Measurements from ENCODE around the gene ISCA2.

ISCA2 gene

DNA sequence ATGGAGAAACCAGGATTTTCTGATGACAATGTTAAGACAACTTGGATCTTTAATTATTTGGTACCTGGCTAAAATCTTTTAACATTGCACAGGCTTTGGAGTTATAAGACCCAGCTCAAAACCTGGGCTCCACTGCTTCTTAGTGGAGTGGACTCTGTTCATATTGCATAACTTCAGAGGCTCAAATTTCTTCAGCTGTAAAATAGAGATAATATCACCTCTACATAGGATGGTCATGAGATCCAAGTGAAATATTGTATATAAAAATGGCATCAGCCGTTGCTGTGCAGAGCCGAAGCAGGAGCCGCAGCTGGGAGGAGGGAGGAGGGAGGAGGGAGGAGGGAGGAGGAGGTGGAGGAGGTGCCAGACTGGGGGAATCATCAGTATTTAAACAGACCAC lies 11.0 kb upstream of the ISCA2 start:
- in situ Hi-C loops (cut with HindIII; ENCODE audit: low sequenced_read_pairs): loop anchor here (10.0 kb wide), 1 partner anchor 128 kb away; no protein-coding TSS in a partner anchor

DNA sequence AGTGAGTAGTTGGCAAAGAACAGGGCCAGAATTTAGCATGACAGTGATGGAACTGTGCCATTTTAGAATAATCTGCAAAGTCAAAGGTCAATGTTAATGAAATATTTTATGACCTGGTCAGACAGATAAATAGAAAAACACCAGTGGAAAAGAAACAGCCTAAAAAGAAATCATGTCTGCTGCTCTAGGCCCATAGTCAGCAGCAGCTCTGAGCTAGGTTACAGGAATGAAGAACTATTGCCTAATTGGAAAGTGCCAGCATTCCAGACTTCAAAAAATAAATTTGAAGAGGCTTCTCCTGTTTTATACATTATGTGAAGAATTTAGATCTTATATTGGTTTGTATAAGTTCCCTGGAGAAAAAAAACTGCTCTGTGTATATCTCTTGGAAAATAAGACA lies 10.2 kb upstream of the ISCA2 start:
- in situ Hi-C loops (cut with HindIII; ENCODE audit: low sequenced_read_pairs): loop anchor here (10.0 kb wide), 1 partner anchor 129 kb away; no protein-coding TSS in a partner anchor

DNA sequence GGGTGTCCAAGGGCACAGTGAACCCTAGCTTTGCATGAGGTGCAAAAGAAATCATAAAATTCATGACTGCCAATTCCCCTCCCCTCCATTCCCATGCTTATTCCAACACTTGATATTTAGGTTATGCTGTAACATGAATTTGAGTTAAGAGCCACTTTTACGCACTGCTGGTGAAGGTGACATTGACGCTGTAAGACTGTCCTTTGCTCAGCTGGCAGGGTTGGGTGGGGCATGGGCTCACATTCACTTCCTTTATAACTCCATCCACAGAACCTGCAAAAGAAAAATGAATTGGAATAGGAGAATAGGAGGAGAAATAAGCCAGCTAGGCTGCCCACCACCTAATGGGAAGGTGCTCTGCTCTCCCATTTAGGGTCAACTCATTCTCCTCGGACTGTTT lies 7.4 kb upstream of the ISCA2 start:
- in situ Hi-C loops (cut with HindIII; ENCODE audit: low sequenced_read_pairs): loop anchor here (5.0 to 10.0 kb wide), 2 partner anchors 76 to 131 kb away; no protein-coding TSS in a partner anchor

DNA sequence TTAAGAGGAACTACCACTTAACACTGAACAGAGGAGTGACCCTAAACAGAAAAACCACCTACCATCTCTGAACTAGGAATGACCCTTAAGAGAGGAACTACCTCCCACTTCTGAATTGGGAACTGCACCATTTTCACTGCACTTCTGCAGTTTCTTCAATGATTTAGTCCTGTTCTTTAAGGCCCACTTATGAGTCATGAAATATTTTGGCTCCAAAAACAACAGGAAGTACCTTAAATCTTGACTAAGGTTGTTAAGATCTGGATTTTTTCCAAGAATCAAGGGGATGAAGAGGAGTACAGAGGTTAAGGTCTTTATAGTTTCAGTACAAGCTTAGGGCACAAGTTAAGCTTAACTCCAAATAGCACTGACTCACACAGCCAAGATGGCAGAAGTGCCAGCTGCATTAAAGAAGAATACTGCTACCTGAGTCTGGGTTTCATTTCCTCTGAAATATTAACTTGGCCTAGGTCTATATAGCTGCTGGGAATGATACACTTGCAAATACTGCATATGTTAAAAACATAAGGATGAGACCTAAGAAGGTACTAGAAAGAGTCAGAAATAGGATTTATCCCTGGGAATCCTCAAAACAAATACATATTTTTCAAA lies 4.7 kb upstream of the ISCA2 start:
- in situ Hi-C loops (cut with HindIII; ENCODE audit: low sequenced_read_pairs): loop anchor here (5.0 to 10.0 kb wide), 2 partner anchors 73 to 134 kb away; no protein-coding TSS in a partner anchor

DNA sequence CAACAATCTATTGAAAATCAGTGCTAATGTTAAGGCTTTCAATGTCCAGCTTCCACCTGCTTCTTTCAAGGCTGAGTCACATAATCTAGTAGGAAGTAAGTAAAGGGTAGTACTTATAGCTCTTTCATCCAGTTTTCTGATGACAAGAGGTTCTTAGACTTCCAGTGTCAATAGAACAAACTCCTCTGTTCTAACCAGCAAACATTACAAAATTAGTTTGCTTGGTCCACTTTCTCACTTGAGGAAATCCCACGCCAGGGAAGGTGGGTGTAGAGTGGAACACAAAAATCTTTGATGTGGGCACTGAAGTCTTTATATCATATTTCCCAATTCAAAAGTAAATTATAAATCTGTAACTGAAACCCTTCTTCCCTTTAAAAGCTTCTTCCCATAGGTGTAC lies 3.1 kb upstream of the ISCA2 start:
- in situ Hi-C loops (cut with HindIII; ENCODE audit: low sequenced_read_pairs): no loop called here

- in situ Hi-C loops (cut with HindIII; ENCODE audit: low sequenced_read_pairs): no loop called here
These were observed 1.4 kb upstream of the ISCA2 start for GRCh38 chr14:74491956-74492775.

DNA sequence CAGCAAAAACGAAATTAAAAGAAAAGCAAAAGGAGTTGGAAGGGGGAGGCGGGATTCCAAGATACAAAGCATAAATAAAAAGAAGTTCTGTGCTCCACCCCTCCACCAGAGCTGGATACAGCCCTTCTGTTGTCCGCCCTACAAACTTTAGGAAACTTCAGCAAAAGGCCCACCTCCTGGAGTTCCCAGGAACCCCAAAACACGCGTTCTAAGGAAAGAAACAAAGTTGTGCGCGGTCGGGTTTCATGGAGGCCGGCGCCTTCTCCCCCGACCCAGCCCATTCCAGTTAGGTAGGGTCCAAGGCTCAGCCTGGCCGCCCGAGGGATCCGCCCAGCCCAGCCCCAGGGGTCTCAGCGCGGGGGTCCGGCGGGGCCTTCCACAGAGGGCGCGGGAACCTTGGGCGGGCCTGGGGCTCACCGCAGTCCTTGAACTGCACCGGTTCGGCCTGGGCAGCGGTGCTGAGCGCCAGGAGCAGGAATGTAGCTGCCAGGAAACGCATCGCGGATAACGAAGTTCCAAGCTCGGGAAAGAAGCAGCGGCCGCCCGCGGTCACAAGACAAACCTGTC lies 706 bp upstream of the ISCA2 start, which contains the start of gene NPC2:
Gene NPC2 (minus strand): TSS at position 530 of the 567 bp plus-strand sequence. CDS start 31 bp downstream, at position 499.
- in situ Hi-C loops (cut with HindIII; ENCODE audit: low sequenced_read_pairs): no loop called here

DNA sequence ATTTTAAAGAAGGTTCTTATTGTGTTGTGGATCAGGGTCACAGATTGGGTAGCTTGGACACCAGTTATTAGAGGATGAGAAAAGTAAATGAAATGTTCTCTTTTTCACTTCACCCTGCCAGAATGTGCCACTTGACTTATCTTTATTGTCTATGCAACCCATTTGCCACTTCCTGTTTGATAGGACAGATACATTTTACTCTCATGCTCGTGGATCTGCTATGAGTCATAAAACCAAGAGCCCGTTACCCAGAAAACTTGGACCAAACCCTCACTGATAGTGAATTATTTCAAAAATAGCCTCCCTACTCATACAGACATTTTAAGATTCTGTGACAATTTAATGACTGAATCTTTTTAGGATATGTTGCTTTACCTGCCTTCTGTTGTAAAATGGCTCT lies 1.8 kb downstream of the ISCA2 start:
- in situ Hi-C loops (cut with HindIII; ENCODE audit: low sequenced_read_pairs): no loop called here

- in situ Hi-C loops (cut with HindIII; ENCODE audit: low sequenced_read_pairs): no loop called here
These were observed 7.0 kb downstream of the ISCA2 start for GRCh38 chr14:74500417-74501134.

GRCh38 chr14:74501135-74501614 lies 7.6 kb downstream of the ISCA2 start:
- in situ Hi-C loops (cut with HindIII; ENCODE audit: low sequenced_read_pairs): no loop called here

DNA sequence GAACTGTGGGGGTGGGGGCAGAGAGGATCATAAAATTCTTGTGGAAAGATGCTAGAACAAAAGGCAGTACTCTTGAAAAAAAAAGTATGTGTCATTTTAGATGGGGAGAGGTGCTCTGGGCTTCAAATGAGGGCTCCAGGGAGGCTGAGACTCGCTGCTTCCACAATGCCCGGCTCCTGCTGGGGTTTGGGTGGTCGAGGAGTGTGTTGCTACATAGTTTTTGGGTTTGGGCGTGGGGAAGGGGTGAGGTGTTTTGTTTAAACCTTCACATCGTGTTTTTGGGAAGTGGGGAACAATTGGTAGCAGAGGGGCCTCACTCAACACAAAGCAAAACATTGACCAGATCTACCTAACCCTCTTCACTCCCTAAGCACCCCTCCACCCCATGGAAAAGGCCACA lies 8.1 kb downstream of the ISCA2 start:
- in situ Hi-C loops (cut with HindIII; ENCODE audit: low sequenced_read_pairs): no loop called here

DNA sequence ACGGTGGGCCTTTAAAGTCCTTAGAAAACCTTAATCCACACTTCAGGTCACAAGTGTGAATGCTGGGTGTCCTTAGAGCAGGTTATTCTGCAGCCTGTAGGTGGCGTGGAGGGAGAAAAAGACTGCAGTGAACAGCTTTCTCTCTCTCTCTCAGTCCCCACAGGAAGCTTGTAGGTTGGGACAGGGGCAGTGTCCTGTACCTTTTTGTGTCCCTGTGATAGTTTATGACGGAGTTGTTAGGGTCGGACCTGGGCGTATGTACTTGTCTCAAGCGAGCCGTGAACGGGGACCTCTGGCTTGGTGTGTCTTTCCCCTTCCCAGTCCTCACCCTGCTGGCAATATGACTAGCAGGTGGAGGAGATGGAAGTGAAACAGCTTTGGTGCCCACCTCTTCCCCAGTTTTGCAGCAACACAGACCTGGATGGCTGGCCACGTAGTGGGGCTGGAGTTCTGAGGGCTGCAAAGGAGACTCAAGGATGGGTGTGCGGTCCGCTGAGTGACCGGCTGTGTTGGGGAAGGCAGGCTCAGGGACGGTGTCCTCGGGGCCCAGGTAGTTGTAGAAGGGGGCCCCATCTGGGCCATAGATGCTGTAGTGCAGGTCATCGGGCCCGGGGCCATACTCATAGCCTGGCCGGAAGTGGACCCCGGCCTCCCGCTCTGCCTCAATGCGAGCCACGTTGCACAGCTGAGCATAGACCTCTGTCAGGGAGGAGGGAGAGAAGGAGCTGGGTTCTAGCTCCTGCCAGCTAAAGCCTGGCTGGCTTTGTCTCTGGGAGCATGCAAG lies 8.9 kb downstream of the ISCA2 start:
- in situ Hi-C loops (cut with HindIII; ENCODE audit: low sequenced_read_pairs): no loop called here

DNA sequence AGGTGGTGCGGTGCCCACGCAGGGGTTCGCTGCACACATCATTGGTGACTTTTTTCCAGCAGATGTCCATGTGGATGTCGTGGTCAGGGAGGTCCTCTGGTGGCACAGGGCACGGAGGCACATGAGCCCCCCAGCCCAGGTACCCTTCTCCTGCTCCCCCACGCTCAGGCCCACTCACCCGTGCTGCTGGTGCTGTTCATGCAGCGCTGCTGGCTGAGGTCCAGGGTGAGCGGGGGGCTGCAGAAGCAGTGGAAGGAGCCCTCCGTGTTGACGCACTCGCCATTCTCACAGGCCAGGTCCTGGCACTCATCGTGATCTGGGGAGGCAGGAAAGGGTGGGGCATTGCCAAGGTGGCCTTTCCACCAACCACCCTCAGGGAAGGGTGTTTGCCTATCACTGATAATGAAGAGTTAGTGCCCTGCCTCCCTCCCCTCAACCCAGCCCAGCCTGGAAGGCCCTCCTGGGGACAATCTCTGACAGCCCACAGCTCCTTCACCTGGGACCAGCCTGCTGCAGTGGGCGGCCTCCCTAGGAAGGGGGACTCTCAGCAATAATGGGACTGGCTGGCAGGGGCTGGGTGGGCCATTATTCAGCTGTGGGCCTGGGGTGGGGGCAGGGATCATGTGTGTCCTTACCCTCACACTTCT lies 9.8 kb downstream of the ISCA2 start:
- in situ Hi-C loops (cut with HindIII; ENCODE audit: low sequenced_read_pairs): no loop called here

DNA sequence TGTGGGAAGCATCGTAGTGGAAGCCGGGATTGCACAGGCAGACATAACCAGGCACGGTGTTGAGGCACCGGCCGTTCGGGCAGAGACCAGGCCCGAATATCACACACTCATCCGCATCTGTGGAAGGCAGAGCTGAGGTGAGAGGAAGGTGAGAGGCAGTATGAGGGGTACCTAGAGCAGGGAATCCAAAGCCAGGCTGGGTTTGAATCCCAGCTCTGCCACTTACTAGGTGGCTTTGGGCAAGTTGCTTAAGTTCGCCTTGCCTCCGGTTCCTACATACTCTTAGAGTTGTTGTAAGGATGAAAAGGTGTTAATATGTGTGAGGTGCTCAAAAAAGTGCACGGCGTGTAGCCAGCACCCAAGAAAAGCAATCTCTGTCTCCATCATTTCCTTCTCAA lies 10.4 kb downstream of the ISCA2 start:
- in situ Hi-C loops (cut with HindIII; ENCODE audit: low sequenced_read_pairs): no loop called here

DNA sequence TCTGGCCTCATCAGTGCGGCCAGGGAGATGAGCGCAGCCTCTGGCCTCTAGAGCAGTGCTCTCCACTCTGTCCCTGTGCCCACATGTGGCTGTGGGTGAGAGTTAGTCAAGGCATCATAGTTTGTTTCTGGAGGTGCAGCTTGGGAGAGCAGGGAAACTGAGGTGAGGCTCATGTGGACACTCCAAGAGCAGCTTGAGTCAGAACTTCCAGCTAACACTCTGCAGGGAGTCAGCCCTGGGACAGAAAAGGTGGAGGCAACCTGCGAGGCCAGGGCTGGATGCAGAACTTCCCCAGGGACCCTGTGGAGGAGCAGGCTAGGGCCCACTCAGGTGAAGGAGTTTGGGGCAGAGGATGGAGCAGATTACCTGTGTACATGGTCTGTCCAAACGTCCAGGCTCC lies 10.8 kb downstream of the ISCA2 start:
- in situ Hi-C loops (cut with HindIII; ENCODE audit: low sequenced_read_pairs): no loop called here

- in situ Hi-C loops (cut with HindIII; ENCODE audit: low sequenced_read_pairs): no loop called here
These were observed 11.5 kb downstream of the ISCA2 start for GRCh38 chr14:74504874-74505720.

GRCh38 chr14:74505831-74506230 lies 12.3 kb downstream of the ISCA2 start:
- in situ Hi-C loops (cut with HindIII; ENCODE audit: low sequenced_read_pairs): no loop called here

DNA sequence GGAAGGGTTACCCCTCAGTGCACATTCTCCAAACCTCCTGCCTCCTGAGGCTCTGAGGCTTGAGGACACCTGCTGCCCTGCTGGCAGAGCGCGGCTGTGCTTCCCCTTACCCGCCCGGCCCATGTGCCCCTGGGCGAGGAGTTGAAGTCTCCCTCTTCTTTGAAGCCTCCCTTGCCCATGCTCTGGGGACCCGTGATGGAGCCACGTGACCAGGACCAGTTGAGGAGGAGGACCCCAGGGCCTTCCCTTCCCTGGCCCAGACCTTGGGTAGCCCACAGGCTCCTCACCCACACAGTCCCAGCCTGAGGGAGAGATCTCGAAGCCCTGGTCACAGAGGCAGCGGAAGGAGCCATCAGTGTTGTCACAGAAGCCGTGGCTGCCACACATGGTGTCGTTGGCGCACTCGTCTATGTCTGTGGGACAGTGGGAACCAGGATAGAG lies 12.9 kb downstream of the ISCA2 start:
- in situ Hi-C loops (cut with HindIII; ENCODE audit: low sequenced_read_pairs): no loop called here

DNA sequence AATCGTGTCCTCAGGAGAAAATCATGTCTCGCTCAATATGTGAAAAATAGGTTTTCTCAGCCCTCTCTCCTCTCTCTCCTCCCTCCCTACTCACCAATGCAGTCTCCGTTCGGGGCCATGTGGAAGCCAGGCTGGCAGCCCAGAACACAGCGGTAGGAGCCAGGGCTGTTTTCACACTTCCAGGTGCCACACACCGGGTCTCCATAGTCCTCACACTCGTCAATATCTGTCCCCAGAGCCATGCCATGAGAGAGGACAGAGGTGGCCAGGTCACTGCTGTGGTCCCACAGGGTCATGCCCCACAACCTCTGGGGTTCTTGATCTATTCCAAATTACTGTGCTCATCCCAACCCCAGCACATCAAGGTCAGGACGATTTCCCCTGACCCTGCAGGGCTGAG lies 13.5 kb downstream of the ISCA2 start:
- in situ Hi-C loops (cut with HindIII; ENCODE audit: low sequenced_read_pairs): no loop called here
